Trophoblast cell (in vitro differentiated cells and primary cell): ENCODE results near the gene BMP8A.
"Not testable (repeated sequence)": the region's sequence is repeated elsewhere in the genome, so short reads cannot be mapped to it uniquely, and the experiment has no call there.

Source experiments
- DNase-seq, 2 donors: peaks; one replicate each; pipeline ENCODE4 v3.0.0-alpha.2; 2016
- H2AFZ ChIP-seq: 2 replicates; pipeline ENCODE4 v1.6.1; 2013; ENCODE audit warnings: low read length, moderate library complexity, mild to moderate bottlenecking; ENCODE audit not compliant: insufficient read depth, poor library complexity
- H2AK5ac ChIP-seq: 2 replicates; pipeline ENCODE4 v1.6.1; 2013; ENCODE audit warnings: mild to moderate bottlenecking, low read length
- H2BK120ac ChIP-seq: 2 replicates; pipeline ENCODE4 v1.6.1; 2013; ENCODE audit warnings: low read length, mild to moderate bottlenecking, moderate library complexity; ENCODE audit not compliant: insufficient read depth, poor library complexity
- H2BK12ac ChIP-seq: 2 replicates; pipeline ENCODE4 v1.6.1; 2013; ENCODE audit warnings: mild to moderate bottlenecking, low read length, moderate library complexity
- H2BK5ac ChIP-seq: 2 replicates; pipeline ENCODE4 v1.6.1; 2013; ENCODE audit warnings: low read length, low read depth, moderate library complexity, mild to moderate bottlenecking; ENCODE audit not compliant: poor library complexity
- H3K14ac ChIP-seq: 2 replicates; pipeline ENCODE4 v1.6.1; 2013; ENCODE audit warnings: mild to moderate bottlenecking, low read length
- H3K18ac ChIP-seq: 2 replicates; pipeline ENCODE4 v1.6.1; 2013; ENCODE audit warnings: mild to moderate bottlenecking, low read length
- H3K23ac ChIP-seq: 2 replicates; pipeline ENCODE4 v1.6.1; 2013; ENCODE audit warnings: low read length
- H3K27ac ChIP-seq: 2 replicates; pipeline ENCODE4 v1.5.1; 2013; ENCODE audit warnings: low read depth, mild to moderate bottlenecking, inconsistent platforms, low read length, moderate library complexity
- H3K27me3 ChIP-seq: 2 replicates; pipeline ENCODE4 v1.6.1; 2013; ENCODE audit warnings: inconsistent platforms, mild to moderate bottlenecking, low read length, moderate library complexity; ENCODE audit not compliant: insufficient read depth
- H3K36me3 ChIP-seq, 2 experiments: 1 replicate in 1 of 2; 2 replicates in 1 of 2; pipeline ENCODE4 v1.6.1; 2013; ENCODE audit warnings: low read length in 2 of 2, mild to moderate bottlenecking in 2 of 2, moderate library complexity in 1 of 2; ENCODE audit not compliant: insufficient read depth in 2 of 2, control insufficient read depth in 1 of 2
- H3K4ac ChIP-seq: 2 replicates; pipeline ENCODE4 v1.6.1; 2013; ENCODE audit warnings: low read depth, mild to moderate bottlenecking, low read length, moderate library complexity
- H3K4me1 ChIP-seq, 2 experiments: 1 replicate in 1 of 2; 2 replicates in 1 of 2; pipeline ENCODE4 v1.6.1; 2013; ENCODE audit warnings: low read length in 2 of 2, mild to moderate bottlenecking in 2 of 2, moderate library complexity in 1 of 2; ENCODE audit not compliant: insufficient read depth in 2 of 2, control insufficient read depth in 1 of 2
- H3K4me2 ChIP-seq: 2 replicates; pipeline ENCODE4 v1.6.1; 2013; ENCODE audit warnings: inconsistent platforms, mild to moderate bottlenecking, low read length, moderate library complexity
- H3K4me3 ChIP-seq: 2 replicates; pipeline ENCODE4 v1.5.1; 2013; ENCODE audit warnings: mild to moderate bottlenecking, low read depth, low read length, inconsistent platforms
- H3K79me1 ChIP-seq: one replicate; pipeline ENCODE4 v1.6.1; 2013; ENCODE audit warnings: low read length
- H3K79me2 ChIP-seq: 2 replicates; pipeline ENCODE4 v1.6.1; 2013; ENCODE audit warnings: low read length, mild to moderate bottlenecking; ENCODE audit not compliant: control insufficient read depth, insufficient read depth, poor library complexity
- H3K9ac ChIP-seq: 2 replicates; pipeline ENCODE4 v1.6.1; 2013; ENCODE audit warnings: mild to moderate bottlenecking, low read length
- H3K9me3 ChIP-seq: 2 replicates; pipeline ENCODE4 v1.6.1; 2013; ENCODE audit warnings: low read depth, mild to moderate bottlenecking, control low read depth, inconsistent platforms, low read length; ENCODE audit not compliant: insufficient read depth
- H4K12ac ChIP-seq: 2 replicates; pipeline ENCODE4 v1.6.1; 2013; ENCODE audit warnings: low read depth, mild to moderate bottlenecking, low read length, moderate library complexity
- H4K8ac ChIP-seq: 2 replicates; pipeline ENCODE4 v1.6.1; 2013; ENCODE audit warnings: low read depth, mild to moderate bottlenecking, low read length, moderate library complexity
- H4K91ac ChIP-seq: one replicate; pipeline ENCODE4 v1.6.1; 2013; ENCODE audit warnings: low read depth, mild to moderate bottlenecking, low read length, moderate library complexity
- WGBS: extraction: QIAGEN DNeasy Blood & Tissue Kit; methylation state at CpG from one replicate; pipeline ENCODE4 v1.1.7; 2013; ENCODE audit warnings: missing lambda C conversion rate; ENCODE audit not compliant: insufficient read length, insufficient coverage; ENCODE audit errors: extremely low coverage; 5-methylcytosine and 5-hydroxymethylcytosine counted together

Gene BMP8A

GRCh38 chr1:39500862-39501389 lies 9.5 kb downstream of the BMP8A start:
- DNase-seq, result no peak
- Histone ChIP-seq H3K36me3 (no peaks in the 10 kb centered on the region), H3K27ac (no peak overlapping the region), H3K4me3 (no peak overlapping the region), H3K79me1 (no peaks in the 10 kb centered on the region), H3K18ac (no peak overlapping the region), H2BK12ac (no peak overlapping the region), H3K9ac (no peak overlapping the region), H3K4ac (no peak overlapping the region), H3K27me3 (no peaks in the 10 kb centered on the region), H3K4me1 (no peaks in the 10 kb centered on the region), H2BK5ac (no peak overlapping the region), H2AK5ac (no peak overlapping the region), H3K9me3 (no peaks in the 10 kb centered on the region), H3K14ac (no peak overlapping the region), H4K12ac (no peak overlapping the region), H2BK120ac (no peak overlapping the region), H2AFZ (no peak overlapping the region), H4K91ac (no peak overlapping the region), H3K79me2 (no peaks in the 10 kb centered on the region), H3K23ac (no peak overlapping the region), H4K8ac (no peak overlapping the region), H3K4me2 (no peak overlapping the region)
- WGBS, result no CpG with 5 or more reads among the region's 4 CpGs

GRCh38 chr1:39501666-39502065 lies 10.2 kb downstream of the BMP8A start:
- no peak overlapping the region for H3K23ac ChIP-seq
- no peak overlapping the region for H3K18ac ChIP-seq
- no peak overlapping the region for H2BK5ac ChIP-seq
- H3K79me2 ChIP-seq, result no peaks in the 10 kb centered on the region
- DNase-seq, result no peak
- no peak overlapping the region for H2AFZ ChIP-seq
- H4K91ac ChIP-seq, result no peak overlapping the region
- no peak overlapping the region for H4K12ac ChIP-seq
- H2BK12ac ChIP-seq, result no peak overlapping the region
- H3K27ac ChIP-seq, result no peak overlapping the region
- H3K36me3 ChIP-seq, result no peaks in the 10 kb centered on the region
- no peak overlapping the region for H3K14ac ChIP-seq
- H4K8ac ChIP-seq, result no peak overlapping the region
- no peak overlapping the region for H3K4me3 ChIP-seq
- no peak overlapping the region for H3K4ac ChIP-seq
- WGBS, result no CpG with 5 or more reads among the region's 5 CpGs
- no peaks in the 10 kb centered on the region for H3K9me3 ChIP-seq
- H3K27me3 ChIP-seq, result no peaks in the 10 kb centered on the region
- H3K79me1 ChIP-seq, result no peaks in the 10 kb centered on the region
- H2AK5ac ChIP-seq, result no peak overlapping the region
- no peak overlapping the region for H3K9ac ChIP-seq
- H2BK120ac ChIP-seq, result no peak overlapping the region
- H3K4me1 ChIP-seq, result no peaks in the 10 kb centered on the region
- H3K4me2 ChIP-seq, result no peak overlapping the region

GRCh38 chr1:39504436-39504835 lies 13.0 kb downstream of the BMP8A start:
- not testable (repeated sequence) for DNase-seq
- WGBS, result no CpG with 5 or more reads among the region's 9 CpGs

GRCh38 chr1:39505289-39505688 lies 13.9 kb downstream of the BMP8A start:
- peaks cover 2% of the 10 kb centered on the region for H3K9me3 ChIP-seq
- no peak overlapping the region for H2BK120ac ChIP-seq
- H3K4me2 ChIP-seq, result no peak overlapping the region
- H3K79me2 ChIP-seq, result no peaks in the 10 kb centered on the region
- H3K4me3 ChIP-seq, result no peak overlapping the region
- no peak overlapping the region for H2BK5ac ChIP-seq
- no peak overlapping the region for H2AK5ac ChIP-seq
- no peak overlapping the region for H3K14ac ChIP-seq
- H3K23ac ChIP-seq, result no peak overlapping the region
- no peaks in the 10 kb centered on the region for H3K36me3 ChIP-seq
- DNase-seq, result no peak
- no peak overlapping the region for H2BK12ac ChIP-seq
- no peak overlapping the region for H3K18ac ChIP-seq
- no peaks in the 10 kb centered on the region for H3K79me1 ChIP-seq
- H3K4ac ChIP-seq, result no peak overlapping the region
- H2AFZ ChIP-seq, result no peak overlapping the region
- H4K8ac ChIP-seq, result no peak overlapping the region
- H3K4me1 ChIP-seq, result no peaks in the 10 kb centered on the region
- no peak overlapping the region for H4K12ac ChIP-seq
- H3K9ac ChIP-seq, result no peak overlapping the region
- H4K91ac ChIP-seq, result no peak overlapping the region
- no peak overlapping the region for H3K27ac ChIP-seq
- no peaks in the 10 kb centered on the region for H3K27me3 ChIP-seq

More at GRCh38 chr1:39504436-39504835, 13.0 kb downstream of the BMP8A start:
- H3K14ac ChIP-seq, H2AK5ac ChIP-seq, H3K4me1 ChIP-seq, H3K27me3 ChIP-seq, H3K4me3 ChIP-seq, H3K4ac ChIP-seq, H2BK120ac ChIP-seq, H3K79me1 ChIP-seq, H3K27ac ChIP-seq, H3K4me2 ChIP-seq, H3K9me3 ChIP-seq, H2AFZ ChIP-seq, H2BK12ac ChIP-seq, H4K8ac ChIP-seq, H3K18ac ChIP-seq, H4K12ac ChIP-seq, H2BK5ac ChIP-seq, H3K9ac ChIP-seq, H3K36me3 ChIP-seq, H3K79me2 ChIP-seq, H4K91ac ChIP-seq, H3K23ac ChIP-seq: not testable (repeated sequence)
